Activated naive CD4-positive, alpha-beta T cell (primary cell): ENCODE measurements around the gene TNFRSF4.
A peak's percentile ranks its signal among the peaks of the same experiment; 100 is the strongest.
"Not testable (repeated sequence)": the region's sequence is repeated elsewhere in the genome, so short reads cannot be mapped to it uniquely, and the experiment has no call there.

Experiments used
- DNase-seq, 4 experiments: peaks; one replicate each; lab custom pipeline; 2025; lab: John Stamatoyannopoulos, UW

The TNFRSF4 gene

GRCh38 chr1:1182491-1183220, 31.3 kb downstream of the TNFRSF4 start:
- no peak for DNase-seq

- DNase-seq: no peak
Observed at GRCh38 chr1:1181938-1182410, 32.0 kb downstream of the TNFRSF4 start.

- no peak for DNase-seq
Observed at GRCh38 chr1:1181129-1181937, 32.6 kb downstream of the TNFRSF4 start.

- DNase-seq: no peak
Observed at GRCh38 chr1:1179983-1180861, 33.7 kb downstream of the TNFRSF4 start.

GRCh38 chr1:1179346-1179982, 34.5 kb downstream of the TNFRSF4 start:
- no peak for DNase-seq

- DNase-seq: no peak
Observed at GRCh38 chr1:1178794-1179331, 35.1 kb downstream of the TNFRSF4 start.

GRCh38 chr1:1177452-1178206, 36.3 kb downstream of the TNFRSF4 start:
- no peak for DNase-seq

- DNase-seq: no peak
Observed at GRCh38 chr1:1176931-1177330, 37.0 kb downstream of the TNFRSF4 start.

GRCh38 chr1:1176063-1176761, 37.7 kb downstream of the TNFRSF4 start:
- DNase-seq: not testable (repeated sequence)

- no peak for DNase-seq
Observed at GRCh38 chr1:1175221-1176062, 38.5 kb downstream of the TNFRSF4 start.

GRCh38 chr1:1173793-1174415, 40.0 kb downstream of the TNFRSF4 start, which contains the start of gene TTLL10:
TSS of gene TTLL10 (plus strand) at chr1:1173880. CDS start at chr1:1179216, 5,336 bp downstream.
- peak in 1 of 4 experiments; percentile 32 for DNase-seq

- no peak for DNase-seq
Observed at GRCh38 chr1:1173061-1173792, 40.7 kb downstream of the TNFRSF4 start.

- DNase-seq: no peak
Observed at GRCh38 chr1:1171546-1172340, 42.2 kb downstream of the TNFRSF4 start.

GRCh38 chr1:1171161-1171545, 42.8 kb downstream of the TNFRSF4 start:
- no peak for DNase-seq

GRCh38 chr1:1170215-1171091, 43.5 kb downstream of the TNFRSF4 start:
- no peak for DNase-seq
